KMS-11 (cell line): Measurements from ENCODE around the gene SLC7A4.

ENCODE experiments used
- H2AFZ ChIP-seq: fragments of 200-600 bp; sonication (generic); 2 replicates; pipeline ENCODE4 v1.6.1; 2016; ENCODE audit warnings: antibody characterized with exemption, mixed run types, low read depth
- H3K27ac ChIP-seq: fragments of 200-600 bp; sonication (generic); 2 replicates; pipeline ENCODE4 v1.6.1; 2016; ENCODE audit warnings: mild to moderate bottlenecking, mixed run types
- H3K27me3 ChIP-seq: fragments of 200-600 bp; sonication (generic); 2 replicates; pipeline ENCODE4 v1.6.1; 2017; ENCODE audit warnings: mild to moderate bottlenecking, low read depth, mixed run types, moderate library complexity; ENCODE audit not compliant: insufficient read depth
- H3K36me3 ChIP-seq: fragments of 200-600 bp; sonication (generic); 2 replicates; pipeline ENCODE4 v1.6.1; 2017; ENCODE audit warnings: mild to moderate bottlenecking, mixed run types; ENCODE audit not compliant: insufficient read depth
- H3K4me1 ChIP-seq: fragments of 200-600 bp; sonication (generic); 2 replicates; pipeline ENCODE4 v1.6.1; 2016; ENCODE audit warnings: mild to moderate bottlenecking, low read depth, mixed run types; ENCODE audit not compliant: poor library complexity, severe bottlenecking
- H3K4me2 ChIP-seq: fragments of 200-600 bp; sonication (generic); 2 replicates; pipeline ENCODE4 v1.7.0; 2016; ENCODE audit warnings: mild to moderate bottlenecking, mixed run types
- H3K4me3 ChIP-seq: fragments of 200-600 bp; sonication (generic); IDR thresholded peaks from 2 replicates; pipeline ENCODE4 v1.6.1; 2017; ENCODE audit warnings: low read depth, low read length, mixed read lengths; ENCODE audit not compliant: insufficient read depth
- H3K79me2 ChIP-seq: fragments of 200-600 bp; sonication (generic); 2 replicates; pipeline ENCODE4 v1.6.1; 2016; ENCODE audit warnings: low read depth, mixed run types; ENCODE audit not compliant: insufficient read depth
- H3K9ac ChIP-seq: fragments of 200-600 bp; sonication (generic); 2 replicates; pipeline ENCODE4 v1.6.1; 2016; ENCODE audit warnings: mild to moderate bottlenecking, mixed run types
- H4K20me1 ChIP-seq: fragments of 200-600 bp; sonication (generic); 2 replicates; pipeline ENCODE4 v1.6.1; 2016; ENCODE audit warnings: mild to moderate bottlenecking, mixed run types; ENCODE audit not compliant: insufficient read depth
- TF ChIP-seq, protein P1 (sequence below): fragments of 200-600 bp; sonication (generic); conservative IDR thresholded peaks from 2 replicates; pipeline ENCODE4 v1.6.1; 2017; ENCODE audit warnings: low read depth, mild to moderate bottlenecking, antibody characterized with exemption, low read length, moderate library complexity, mixed read lengths

Gene SLC7A4

GRCh38 chr22:21016644-21017420 is 15.5 kb downstream of the SLC7A4 start:
- no peak overlapping the region for H3K4me2 ChIP-seq
- H3K27me3 ChIP-seq = peaks cover 52% of the 10 kb centered on the region
- H3K4me3 ChIP-seq = no peak overlapping the region
- no peaks in the 10 kb centered on the region for H3K36me3 ChIP-seq
- H3K79me2 ChIP-seq = no peaks in the 10 kb centered on the region
- H3K9ac ChIP-seq = no peak overlapping the region
- TF ChIP-seq, protein P1, sequence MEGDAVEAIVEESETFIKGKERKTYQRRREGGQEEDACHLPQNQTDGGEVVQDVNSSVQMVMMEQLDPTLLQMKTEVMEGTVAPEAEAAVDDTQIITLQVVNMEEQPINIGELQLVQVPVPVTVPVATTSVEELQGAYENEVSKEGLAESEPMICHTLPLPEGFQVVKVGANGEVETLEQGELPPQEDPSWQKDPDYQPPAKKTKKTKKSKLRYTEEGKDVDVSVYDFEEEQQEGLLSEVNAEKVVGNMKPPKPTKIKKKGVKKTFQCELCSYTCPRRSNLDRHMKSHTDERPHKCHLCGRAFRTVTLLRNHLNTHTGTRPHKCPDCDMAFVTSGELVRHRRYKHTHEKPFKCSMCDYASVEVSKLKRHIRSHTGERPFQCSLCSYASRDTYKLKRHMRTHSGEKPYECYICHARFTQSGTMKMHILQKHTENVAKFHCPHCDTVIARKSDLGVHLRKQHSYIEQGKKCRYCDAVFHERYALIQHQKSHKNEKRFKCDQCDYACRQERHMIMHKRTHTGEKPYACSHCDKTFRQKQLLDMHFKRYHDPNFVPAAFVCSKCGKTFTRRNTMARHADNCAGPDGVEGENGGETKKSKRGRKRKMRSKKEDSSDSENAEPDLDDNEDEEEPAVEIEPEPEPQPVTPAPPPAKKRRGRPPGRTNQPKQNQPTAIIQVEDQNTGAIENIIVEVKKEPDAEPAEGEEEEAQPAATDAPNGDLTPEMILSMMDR = no peak
- H4K20me1 ChIP-seq = no peaks in the 10 kb centered on the region
- H3K27ac ChIP-seq = no peak overlapping the region
- H2AFZ ChIP-seq = no peak overlapping the region
- H3K4me1 ChIP-seq = no peaks in the 10 kb centered on the region

- Histone ChIP-seq H3K9ac (no peak overlapping the region), H3K4me2 (no peak overlapping the region), H3K4me1 (no peaks in the 10 kb centered on the region), H3K27me3 (peaks cover 52% of the 10 kb centered on the region), H3K27ac (no peak overlapping the region), H3K36me3 (no peaks in the 10 kb centered on the region), H3K79me2 (no peaks in the 10 kb centered on the region), H2AFZ (no peak overlapping the region), H4K20me1 (no peaks in the 10 kb centered on the region), H3K4me3 (no peak overlapping the region)
- TF ChIP-seq, protein P1 = no peak
Measured at GRCh38 chr22:21015466-21016006, 16.8 kb downstream of the SLC7A4 start.

DNA sequence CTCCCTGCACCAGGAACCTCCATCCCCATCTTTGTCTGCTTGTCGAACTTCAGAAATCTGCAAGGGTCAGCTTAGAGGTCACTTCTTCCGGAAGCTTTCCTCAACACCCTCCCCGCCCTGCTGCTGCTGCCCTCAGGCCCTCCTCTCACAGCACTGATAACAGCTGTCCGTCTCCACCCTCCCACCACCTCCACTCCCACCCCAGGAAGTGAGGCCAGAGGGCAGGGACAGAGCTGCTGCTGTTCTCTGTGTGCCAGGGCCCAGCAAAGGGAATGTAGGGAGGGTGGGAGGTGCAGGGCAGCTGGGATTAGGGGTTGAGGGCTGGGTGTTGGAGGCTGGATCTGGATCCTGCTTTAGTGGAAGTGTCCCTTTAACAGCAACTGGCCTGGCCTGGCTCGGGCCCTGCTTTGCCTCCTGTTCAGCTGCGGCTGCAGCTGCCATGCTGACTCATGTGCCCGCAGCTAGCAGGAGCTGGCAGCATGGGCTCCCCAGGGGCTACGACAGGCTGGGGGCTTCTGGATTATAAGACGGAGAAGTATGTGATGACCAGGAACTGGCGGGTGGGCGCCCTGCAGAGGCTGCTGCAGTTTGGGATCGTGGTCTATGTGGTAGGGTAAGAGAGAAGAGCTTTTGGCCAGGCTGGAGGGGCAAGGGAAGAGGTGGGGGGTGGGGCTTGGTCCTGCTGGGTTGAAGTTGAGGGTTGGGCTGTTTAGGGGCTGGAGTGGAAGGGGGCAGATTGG is 17.5 kb downstream of the SLC7A4 start, which contains the start of gene P2RX6:
P2RX6 (plus strand) TSS at position 440 of the 740 bp plus-strand sequence; CDS start at position 450, 10 bp downstream.
- no peak within 1 kb of the TSS for H3K9ac ChIP-seq
- no peak within 1 kb of the TSS for H3K27ac ChIP-seq
- no peaks in the 10 kb centered on the region for H3K4me1 ChIP-seq

GRCh38 chr22:21014202-21014725 is 18.1 kb downstream of the SLC7A4 start:
- Histone ChIP-seq H3K36me3 (no peaks in the 10 kb centered on the region), H3K4me1 (no peaks in the 10 kb centered on the region), H3K27ac (no peak overlapping the region), H4K20me1 (no peaks in the 10 kb centered on the region), H3K4me2 (no peak overlapping the region), H3K27me3 (peaks cover 48% of the 10 kb centered on the region), H3K79me2 (no peaks in the 10 kb centered on the region), H3K9ac (no peak overlapping the region), H3K4me3 (no peak overlapping the region), H2AFZ (no peak overlapping the region)
- TF ChIP-seq, protein P1 = no peak

More for the DNA sequence above, 17.5 kb downstream of the SLC7A4 start, which contains the start of gene P2RX6:
- Histone ChIP-seq H3K36me3 (no peaks in the 10 kb centered on the region), H3K27me3 (peaks cover 52% of the 10 kb centered on the region), H4K20me1 (no peaks in the 10 kb centered on the region), H3K4me2 (no peak within 1 kb of the TSS), H3K79me2 (no peaks in the 10 kb centered on the region), H3K4me3 (no peak within 1 kb of the TSS), H2AFZ (no peak within 1 kb of the TSS)
- TF ChIP-seq, protein P1 = no peak
